Hematopoietic multipotent progenitor cell treated with erythropoietin and hydrocortisone succinate and interleukin-3 and kit ligand, for 8 days (in vitro differentiated cells): ENCODE measurements around the gene PLCB1.

Source experiments
- DNase-seq: peaks from one replicate; pipeline ENCODE4 v3.0.0-alpha.2; 2015

PLCB1 gene

DNA sequence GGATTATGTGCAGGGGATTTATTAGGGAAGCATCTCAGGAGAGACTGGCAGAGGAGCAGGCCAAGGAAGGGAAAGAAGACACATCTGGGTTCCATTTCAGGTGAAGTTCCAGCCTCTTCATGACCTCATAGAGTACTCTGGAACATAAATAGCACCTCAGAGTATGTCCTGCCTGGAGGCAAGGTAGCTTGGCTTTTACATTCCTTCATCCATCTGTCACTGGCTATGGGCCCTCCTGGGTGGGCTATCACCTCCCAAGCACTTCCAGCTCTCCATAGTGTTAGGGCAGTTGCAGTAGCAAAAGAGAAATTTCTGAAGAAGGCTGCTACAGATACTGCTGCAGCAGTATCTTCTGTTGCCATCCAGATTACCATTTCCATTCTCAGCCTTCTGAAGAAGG, 116.0 kb downstream of the PLCB1 start:
- no peak for DNase-seq

GRCh38 chr20:8249634-8250033, 117.6 kb downstream of the PLCB1 start:
- no peak for DNase-seq

DNA sequence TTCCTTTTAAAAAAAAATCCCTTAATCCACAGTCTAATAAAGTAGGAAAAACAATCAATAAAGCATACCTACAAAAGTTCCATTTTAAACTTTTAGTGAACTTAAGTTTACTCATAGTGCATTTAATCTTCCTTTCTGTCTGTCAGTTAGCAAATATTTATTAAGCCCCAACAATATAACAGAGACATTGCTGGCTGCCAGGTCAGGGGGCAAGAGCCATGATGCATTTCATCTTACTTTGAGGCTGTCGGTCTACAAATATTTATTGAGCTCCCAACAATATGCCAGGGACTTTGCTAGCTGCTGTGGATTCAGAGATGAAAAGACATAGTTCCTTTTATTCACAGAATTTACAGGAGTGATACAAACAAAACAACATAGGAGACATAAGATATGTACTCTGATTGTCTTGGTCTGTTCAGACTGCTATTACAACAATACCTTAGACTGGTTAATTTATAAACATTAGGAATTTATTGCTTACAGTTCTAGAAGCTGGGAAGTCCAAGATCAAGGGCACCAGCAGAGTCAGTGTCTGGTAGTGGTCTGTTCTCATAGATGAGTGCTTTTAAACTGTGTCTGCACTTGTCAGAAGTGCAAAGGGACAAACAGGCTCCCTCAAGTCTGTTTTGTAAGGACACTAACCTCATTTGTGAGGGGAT, 118.6 kb downstream of the PLCB1 start:
- DNase-seq: no peak

GRCh38 chr20:8251201-8251575, 119.1 kb downstream of the PLCB1 start:
- DNase-seq: no peak

- DNase-seq: no peak
These were observed 123.0 kb downstream of the PLCB1 start for GRCh38 chr20:8254911-8255582.

- DNase-seq: no peak
These were observed 124.0 kb downstream of the PLCB1 start for GRCh38 chr20:8255945-8256632.

DNA sequence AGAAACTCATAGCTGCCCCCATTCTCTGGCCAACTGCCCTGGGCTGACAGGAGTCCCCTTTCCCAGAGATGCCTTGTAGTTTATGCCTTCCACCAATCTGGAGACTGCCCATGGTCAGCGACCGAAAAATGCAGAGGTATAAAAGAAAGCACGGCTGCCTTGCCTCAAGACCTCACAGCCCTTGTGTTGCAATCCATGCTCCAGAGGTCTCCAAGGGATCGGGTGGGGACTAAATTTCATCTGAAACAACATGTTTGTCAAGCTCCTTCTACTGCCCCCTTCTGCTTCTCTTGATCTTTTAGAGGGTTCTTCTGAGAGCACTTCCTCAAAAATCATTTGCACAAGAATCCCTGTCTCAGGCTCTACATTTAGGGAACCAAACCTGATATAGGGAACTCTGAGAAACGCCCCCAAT, 128.8 kb downstream of the PLCB1 start:
- DNase-seq: no peak

DNA sequence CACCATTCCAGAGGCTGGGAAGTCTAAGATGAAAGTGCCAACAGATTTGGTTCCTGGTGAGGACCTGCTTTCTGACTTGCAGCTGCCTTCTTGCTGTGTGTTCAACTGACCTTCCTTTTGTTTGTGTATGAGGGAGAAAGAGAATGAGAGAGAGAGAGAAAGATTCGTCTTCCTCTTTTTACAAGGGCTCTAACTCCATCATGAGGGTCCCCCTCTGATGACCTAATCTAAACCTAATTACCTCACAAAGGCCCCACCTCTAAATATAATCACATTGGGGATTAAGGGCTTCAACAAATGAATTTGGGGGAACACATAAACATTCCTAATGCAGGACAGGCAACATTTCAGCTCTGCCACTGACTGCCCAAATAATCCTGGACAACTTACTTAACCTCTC, 130.7 kb downstream of the PLCB1 start:
- DNase-seq: no peak

- DNase-seq: no peak
These were observed 133.5 kb downstream of the PLCB1 start for GRCh38 chr20:8265588-8265987.

DNA sequence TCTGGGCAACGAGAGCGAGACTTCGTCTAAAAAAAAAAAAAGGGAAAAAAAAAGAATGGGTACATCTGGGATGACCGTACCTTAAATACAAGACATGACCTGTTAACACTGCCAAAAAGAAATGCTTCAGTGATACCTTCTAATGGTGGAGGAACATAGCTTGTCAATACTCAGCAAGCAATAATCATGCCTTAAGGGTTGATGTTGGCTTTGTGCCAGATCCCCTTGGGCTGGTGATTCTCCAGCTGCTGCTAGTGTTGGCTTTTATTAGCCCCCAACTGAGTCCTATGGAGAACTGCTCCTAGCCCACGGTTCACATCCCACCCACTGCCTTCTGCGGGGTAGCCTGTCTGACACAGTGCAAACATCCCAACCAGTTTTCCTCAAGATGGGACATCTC, 134.9 kb downstream of the PLCB1 start:
- no peak for DNase-seq

- DNase-seq: no peak
These were observed 139.7 kb downstream of the PLCB1 start for GRCh38 chr20:8271727-8272126.

GRCh38 chr20:8272766-8273165, 140.7 kb downstream of the PLCB1 start:
- DNase-seq: no peak

DNA sequence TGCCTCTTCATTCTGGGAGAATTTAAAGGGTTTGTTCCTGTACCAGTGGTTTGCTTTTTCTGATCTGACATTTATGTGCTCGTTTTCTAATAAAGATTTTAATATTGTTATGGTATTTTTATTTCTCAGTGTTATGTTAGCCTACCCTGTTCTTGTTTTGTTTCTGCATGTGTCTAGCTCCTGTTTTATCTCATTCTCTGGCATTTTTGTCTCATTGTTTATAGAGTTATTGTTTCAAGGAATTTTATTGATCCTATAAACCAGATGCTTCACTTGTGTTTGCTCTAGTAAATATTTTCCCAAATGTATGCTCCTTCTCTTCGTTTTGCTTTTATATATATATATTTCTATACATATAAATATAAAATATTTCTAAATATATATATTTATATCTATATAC, 152.8 kb downstream of the PLCB1 start:
- DNase-seq: no peak

DNA sequence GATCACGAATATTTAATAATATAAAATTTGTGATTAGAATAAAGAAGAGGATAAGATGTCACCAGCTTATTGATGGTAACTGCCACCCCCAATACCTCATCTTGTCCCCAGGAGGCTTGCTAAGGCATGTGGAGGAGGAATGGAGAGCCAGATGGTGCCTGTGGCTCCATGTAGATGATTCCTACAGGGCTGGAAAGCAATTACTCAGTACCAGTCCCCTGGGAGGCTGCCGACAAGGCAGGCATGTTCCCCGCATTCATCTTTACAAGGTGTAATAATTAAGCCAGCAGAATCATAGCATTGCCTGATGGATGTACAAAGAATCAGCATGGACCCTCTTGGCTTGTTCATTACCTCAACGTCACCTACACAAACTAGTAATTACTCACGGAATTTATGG, 155.3 kb downstream of the PLCB1 start:
- DNase-seq: no peak

GRCh38 chr20:8291200-8291599, 159.1 kb downstream of the PLCB1 start:
- DNase-seq: no peak

DNA sequence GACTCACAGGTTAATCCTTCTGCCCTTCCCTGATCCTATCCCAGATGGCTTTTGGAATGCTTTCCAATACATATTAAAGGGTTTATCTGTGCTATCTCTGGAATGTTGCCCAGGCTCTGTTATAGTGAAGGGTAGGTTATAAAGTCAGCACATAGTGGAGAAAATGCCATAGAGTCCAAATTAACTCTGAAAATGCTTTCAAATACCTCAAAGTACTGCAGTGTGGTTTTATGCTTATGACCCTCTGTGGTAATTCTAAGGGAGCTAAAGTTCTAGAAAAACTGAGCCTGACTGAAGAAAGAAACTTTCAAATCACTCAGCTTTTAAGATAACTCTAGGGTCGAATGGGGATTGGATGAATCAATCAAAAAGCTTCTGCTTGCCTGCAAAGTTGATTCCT, 159.8 kb downstream of the PLCB1 start:
- DNase-seq: no peak

DNA sequence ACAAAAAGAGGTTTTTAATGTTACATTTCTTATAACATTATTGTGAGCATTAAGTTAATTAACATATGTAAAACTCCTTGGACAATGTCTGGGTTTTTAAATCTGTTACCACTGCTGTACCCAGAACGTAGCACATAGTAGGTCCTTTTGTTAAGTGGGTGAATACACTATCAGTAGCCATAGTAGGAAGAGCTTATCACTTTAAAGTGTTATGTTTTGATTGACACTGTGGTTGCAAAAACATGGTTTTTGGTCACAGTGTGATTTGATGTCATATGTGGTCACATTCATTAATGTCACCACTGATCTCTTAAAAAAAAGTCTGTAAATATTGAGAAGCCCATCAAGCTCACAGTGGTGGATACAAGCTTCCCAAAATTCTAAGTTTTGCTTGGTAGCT, 160.7 kb downstream of the PLCB1 start:
- DNase-seq: no peak

DNA sequence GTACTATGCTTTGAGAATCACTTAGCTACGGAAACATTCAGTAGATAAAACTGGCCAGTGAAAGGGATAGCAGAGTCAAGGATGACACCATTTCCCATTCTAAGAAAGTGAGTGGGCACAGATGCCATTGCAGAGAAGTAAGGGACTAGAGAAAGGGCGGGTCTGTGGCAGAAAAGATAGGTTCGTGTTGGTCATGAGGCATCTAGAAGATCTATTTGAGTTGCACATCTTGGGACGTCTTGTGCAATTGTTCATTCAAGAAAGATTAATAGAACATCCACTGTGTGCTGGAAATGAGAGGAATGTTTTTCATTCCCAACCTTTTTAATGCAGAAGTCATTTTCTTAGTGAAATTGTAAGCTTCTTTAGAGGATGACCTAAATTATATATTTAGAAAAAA, 161.7 kb downstream of the PLCB1 start:
- DNase-seq: no peak

DNA sequence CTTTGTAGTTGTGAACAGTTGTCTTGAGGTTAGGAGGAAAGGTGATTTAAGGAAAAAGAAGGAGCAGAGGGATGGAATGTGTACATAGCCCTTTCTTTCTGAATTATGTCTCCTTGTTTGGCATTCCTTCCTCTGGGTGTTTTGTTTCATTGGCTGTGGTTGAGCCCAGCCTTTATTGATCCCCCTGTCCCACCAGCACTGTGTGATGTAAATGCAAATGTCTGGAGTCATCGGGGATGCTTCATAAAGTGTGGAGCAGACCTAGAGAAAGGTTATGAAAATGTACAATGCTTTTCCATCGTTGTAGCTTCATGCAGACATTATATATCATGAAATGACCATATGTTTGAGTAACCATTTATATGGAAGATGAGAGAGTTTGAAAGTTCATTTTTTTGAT, 164.5 kb downstream of the PLCB1 start:
- no peak for DNase-seq

DNA sequence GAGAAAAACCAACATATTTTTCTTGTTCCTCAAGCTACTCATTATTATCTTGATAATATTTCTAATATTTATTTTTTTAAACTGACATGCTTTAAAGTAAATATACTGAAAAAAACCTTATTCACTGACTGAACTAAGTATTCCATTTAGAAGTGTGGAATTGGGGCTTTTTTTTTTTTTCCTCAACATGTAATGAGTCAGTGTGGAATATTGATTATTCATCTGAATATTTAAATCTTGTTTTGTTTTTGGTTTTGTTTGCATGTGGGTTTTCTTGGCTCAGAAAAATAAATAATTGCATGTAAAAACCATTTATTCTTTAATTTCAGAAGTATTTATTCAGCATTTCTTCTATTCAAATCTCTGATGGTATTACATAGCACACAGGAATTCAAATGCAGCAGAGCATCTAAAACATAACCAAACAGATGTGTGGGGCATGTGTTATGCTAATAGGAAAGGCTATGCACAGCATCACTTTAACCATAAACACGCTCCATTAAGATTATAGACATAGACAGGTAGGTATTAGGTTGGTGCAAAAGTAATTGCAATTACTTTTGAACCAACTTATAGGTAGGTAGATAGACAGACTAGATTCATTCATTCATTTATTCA, 166.5 kb downstream of the PLCB1 start:
- no peak for DNase-seq

GRCh38 chr20:8299921-8300320, 167.9 kb downstream of the PLCB1 start:
- DNase-seq: no peak

DNA sequence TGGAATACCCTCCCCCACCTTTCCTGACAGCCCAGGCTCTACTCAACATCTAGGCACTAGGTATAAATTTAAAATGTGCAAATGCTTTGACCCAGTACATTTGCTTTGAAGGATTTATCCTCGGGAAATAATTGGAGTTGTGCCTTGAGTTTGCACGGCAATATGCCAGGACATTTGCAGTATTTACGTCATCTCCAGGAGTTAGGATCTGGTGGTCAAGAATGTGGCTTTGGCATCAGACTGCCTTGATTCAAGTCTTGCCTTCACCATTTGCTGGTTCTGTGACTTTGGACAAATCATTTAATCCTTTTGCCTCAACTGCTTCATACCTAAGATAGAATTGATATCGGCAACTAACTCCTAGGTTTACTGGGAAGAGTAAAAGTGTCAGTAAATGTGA, 169.6 kb downstream of the PLCB1 start:
- DNase-seq: no peak

- no peak for DNase-seq
These were observed 171.6 kb downstream of the PLCB1 start for GRCh38 chr20:8303651-8304050.
